Tibial artery (tissue), 4 donors: ENCODE measurements around the gene KLHL14.
"Not testable (repeated sequence)": the region's sequence is repeated elsewhere in the genome, so short reads cannot be mapped to it uniquely, and the experiment has no call there.

Experiments
- DNase-seq, 2 donors: peaks; one replicate each; pipeline ENCODE4 v3.0.0-alpha.2; 2019
- H3K27ac ChIP-seq, 2 donors: fragments of 200-600 bp; sonication (generic) in 1 of 2; 1 replicate in 1 of 2; 2 replicates in 1 of 2; pipeline ENCODE4 v1.5.1; 2018 to 2019; ENCODE audit warnings: mild to moderate bottlenecking in 1 of 2
- H3K27me3 ChIP-seq, 2 donors: fragments of 200-600 bp; sonication (generic) in 1 of 2; one replicate each; pipeline versions ENCODE4 v1.5.1 to v1.6.0; 2016 to 2019
- H3K36me3 ChIP-seq, 3 donors: fragments of 200-600 bp; sonication (generic) in 2 of 3; one replicate each; pipeline ENCODE4 v1.5.1; 2016 to 2019; ENCODE audit warnings: mild to moderate bottlenecking in 2 of 3
- H3K4me1 ChIP-seq, 4 donors: fragments of 200-600 bp; sonication (generic) in 2 of 4; 1 replicate in 3 of 4; 2 replicates in 1 of 4; pipeline ENCODE4 v1.5.1; 2016 to 2019
- H3K4me3 ChIP-seq, 2 donors: fragments of 200-600 bp; sonication (generic) in 1 of 2; 1 replicate in 1 of 2; 2 replicates in 1 of 2; pipeline ENCODE4 v1.5.1; 2018 to 2019; ENCODE audit warnings: mild to moderate bottlenecking in 2 of 2
- H3K9me3 ChIP-seq, 3 donors: fragments of 200-600 bp; sonication (generic) in 1 of 3; one replicate each; pipeline ENCODE4 v1.5.1; 2016 to 2019
- intact Hi-C: fragments of 100-400 bp; cut with DNase I; formaldehyde crosslinking; loops from one replicate; pipeline ENCODE4 v1.15.0; 2023; ENCODE audit warnings: low total_unique reads
- TF ChIP-seq, protein P1 (sequence below), 2 experiments: fragments of 200-600 bp in 1 of 2; fragments of 450-650 bp in 1 of 2; IDR thresholded peaks; one replicate each; pipeline ENCODE4 v1.5.1; 2017 to 2019; ENCODE audit warnings: antibody characterized with exemption in 2 of 2, mild to moderate bottlenecking in 1 of 2, moderate library complexity in 1 of 2

The KLHL14 gene

DNA sequence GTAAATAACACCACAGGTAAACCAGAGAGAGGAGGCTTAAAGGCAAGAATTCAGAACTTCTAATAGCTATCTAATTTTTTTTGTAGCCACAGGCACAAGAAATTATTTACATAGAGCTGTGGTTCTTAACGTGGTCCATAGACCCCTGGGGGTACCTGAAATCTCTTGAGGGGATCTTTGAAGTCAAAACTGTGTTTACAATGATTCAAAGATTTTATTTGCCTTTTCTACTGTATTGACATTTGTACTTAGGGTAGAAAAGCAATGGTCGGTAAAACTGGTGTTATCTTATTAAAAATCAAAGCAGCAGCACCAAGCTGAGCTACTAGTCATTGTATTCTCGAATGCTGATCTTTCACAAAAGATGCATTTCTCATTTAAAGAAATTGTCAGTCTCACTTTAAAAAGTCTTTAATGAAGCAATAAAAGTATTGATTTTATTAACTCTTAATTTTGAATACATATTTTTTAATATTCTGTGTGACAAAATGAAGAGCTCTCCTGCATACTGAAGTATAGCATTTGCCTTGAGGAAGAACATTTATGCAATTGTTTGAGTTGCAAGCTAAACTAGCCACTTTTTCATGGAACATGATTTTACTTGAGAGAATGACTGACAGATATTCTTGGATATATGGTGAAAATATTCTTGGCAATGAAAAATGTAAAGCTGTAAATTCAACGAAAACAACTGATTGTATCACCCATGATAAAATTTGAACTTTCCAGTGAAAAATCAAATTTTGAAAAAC lies 25.6 kb upstream of the KLHL14 start:
- peaks cover 0 to 4% (median 0%) of the 10 kb centered on the region in 3 donors for H3K9me3 ChIP-seq
- TF ChIP-seq, protein P1, sequence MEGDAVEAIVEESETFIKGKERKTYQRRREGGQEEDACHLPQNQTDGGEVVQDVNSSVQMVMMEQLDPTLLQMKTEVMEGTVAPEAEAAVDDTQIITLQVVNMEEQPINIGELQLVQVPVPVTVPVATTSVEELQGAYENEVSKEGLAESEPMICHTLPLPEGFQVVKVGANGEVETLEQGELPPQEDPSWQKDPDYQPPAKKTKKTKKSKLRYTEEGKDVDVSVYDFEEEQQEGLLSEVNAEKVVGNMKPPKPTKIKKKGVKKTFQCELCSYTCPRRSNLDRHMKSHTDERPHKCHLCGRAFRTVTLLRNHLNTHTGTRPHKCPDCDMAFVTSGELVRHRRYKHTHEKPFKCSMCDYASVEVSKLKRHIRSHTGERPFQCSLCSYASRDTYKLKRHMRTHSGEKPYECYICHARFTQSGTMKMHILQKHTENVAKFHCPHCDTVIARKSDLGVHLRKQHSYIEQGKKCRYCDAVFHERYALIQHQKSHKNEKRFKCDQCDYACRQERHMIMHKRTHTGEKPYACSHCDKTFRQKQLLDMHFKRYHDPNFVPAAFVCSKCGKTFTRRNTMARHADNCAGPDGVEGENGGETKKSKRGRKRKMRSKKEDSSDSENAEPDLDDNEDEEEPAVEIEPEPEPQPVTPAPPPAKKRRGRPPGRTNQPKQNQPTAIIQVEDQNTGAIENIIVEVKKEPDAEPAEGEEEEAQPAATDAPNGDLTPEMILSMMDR (IDR thresholded peaks at IDR 0.05): no peak
- H3K27me3 ChIP-seq: no peaks in the 10 kb centered on the region
- no peak for DNase-seq
- no peaks in the 10 kb centered on the region for H3K36me3 ChIP-seq
- intact Hi-C loops: no loop called here
- no peaks in the 10 kb centered on the region for H3K4me1 ChIP-seq
- H3K27ac ChIP-seq: no peak overlapping the region
- no peak overlapping the region for H3K4me3 ChIP-seq

DNA sequence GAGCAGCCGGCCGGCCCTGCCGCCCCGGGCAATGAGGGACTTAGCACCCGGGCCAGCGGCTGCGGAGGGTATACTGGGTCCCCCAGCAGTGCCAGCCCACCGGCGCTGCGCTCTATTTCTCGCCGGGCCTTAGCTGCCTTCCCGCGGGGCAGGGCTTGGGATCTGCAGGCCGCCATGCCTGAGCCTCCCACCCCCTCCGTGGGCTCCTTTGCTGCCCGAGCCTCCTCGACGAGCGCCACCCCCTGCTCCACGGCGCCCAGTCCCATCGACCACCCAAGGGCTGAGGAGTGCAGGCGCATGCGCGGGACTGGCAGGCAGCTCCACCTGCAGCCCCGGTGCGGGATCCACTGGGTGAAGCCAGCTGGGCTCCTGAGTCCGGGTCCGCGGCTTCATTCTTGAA lies 21.8 kb upstream of the KLHL14 start:
- H3K27ac ChIP-seq, H3K36me3 ChIP-seq, H3K4me1 ChIP-seq, intact Hi-C loops, H3K9me3 ChIP-seq, H3K27me3 ChIP-seq, DNase-seq, H3K4me3 ChIP-seq: not testable (repeated sequence)

DNA sequence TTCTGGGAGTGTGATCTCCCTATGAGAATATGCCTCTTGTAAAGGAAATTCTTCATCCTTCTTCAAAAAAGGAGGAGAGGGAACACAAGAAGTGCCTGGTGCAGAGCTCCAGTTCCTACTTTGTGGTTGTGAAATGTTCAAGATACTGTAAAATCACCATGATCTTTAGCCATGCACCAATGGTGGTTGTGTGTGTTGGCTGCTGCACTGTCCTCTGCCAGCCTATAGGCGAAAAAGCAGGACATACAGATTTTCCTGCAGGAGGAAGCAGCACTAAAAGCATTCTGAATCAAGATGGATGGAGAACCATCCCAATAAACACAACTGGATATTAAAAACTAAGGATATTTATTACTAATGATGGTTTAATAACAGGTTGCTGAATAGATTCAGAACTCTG lies 6.2 kb upstream of the KLHL14 start:
- Histone ChIP-seq H3K4me1 (no peaks in the 10 kb centered on the region), H3K27ac (no peak overlapping the region), H3K27me3 (no peaks in the 10 kb centered on the region), H3K4me3 (no peak overlapping the region), H3K36me3 (no peaks in the 10 kb centered on the region), H3K9me3 (no peaks in the 10 kb centered on the region)
- TF ChIP-seq, protein P1 (IDR thresholded peaks at IDR 0.05): no peak
- intact Hi-C loops: no loop called here
- no peak for DNase-seq

DNA sequence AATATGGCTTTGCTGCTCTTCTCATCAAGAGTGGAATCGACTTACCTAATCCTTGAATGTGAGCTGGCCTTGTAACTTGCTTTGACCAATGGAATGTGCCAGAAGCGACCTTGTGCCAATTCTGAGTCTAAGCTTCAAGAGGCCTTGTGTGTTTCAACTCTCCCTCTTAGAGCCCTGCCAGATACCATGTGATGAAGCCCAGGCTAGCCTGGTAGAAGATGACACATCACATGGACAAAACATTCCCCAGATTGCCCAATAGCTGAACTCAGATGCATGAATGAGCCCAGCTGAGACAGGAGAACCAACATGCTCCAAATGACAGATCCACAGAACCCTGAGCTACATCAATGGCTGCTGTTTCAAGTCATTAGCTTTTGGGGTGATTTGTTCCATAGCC lies 4.2 kb upstream of the KLHL14 start:
- no peaks in the 10 kb centered on the region for H3K9me3 ChIP-seq
- TF ChIP-seq, protein P1 (IDR thresholded peaks at IDR 0.05): no peak
- no peak overlapping the region for H3K27ac ChIP-seq
- no peak overlapping the region for H3K4me3 ChIP-seq
- peaks cover 0 to 9% (median 1%) of the 10 kb centered on the region in 4 donors for H3K4me1 ChIP-seq
- peaks cover 0 to 2% of the 10 kb centered on the region in 2 donors for H3K27me3 ChIP-seq
- intact Hi-C loops: no loop called here
- DNase-seq: no peak
- no peaks in the 10 kb centered on the region for H3K36me3 ChIP-seq

DNA sequence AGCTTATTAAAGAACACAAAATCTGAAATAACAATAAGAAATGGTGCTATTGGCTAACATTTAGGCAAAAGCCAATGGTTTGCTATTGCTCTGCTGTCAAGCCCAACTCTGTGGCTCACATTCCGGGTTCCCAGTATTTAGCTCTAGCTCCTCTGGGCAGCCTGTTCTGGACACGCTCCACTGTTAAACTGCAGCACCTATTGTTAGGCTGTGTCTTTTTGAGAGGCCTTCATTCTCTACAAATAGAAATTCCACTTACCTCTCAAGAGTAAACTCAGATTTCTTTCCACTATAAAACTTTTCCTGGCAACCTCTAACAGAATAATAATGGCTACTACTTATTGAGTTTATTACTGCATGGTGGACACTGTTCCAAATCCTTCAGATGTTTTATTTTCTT lies 3.7 kb upstream of the KLHL14 start:
- Histone ChIP-seq H3K9me3 (no peaks in the 10 kb centered on the region), H3K4me3 (no peak overlapping the region), H3K36me3 (no peaks in the 10 kb centered on the region), H3K4me1 (peaks cover 0 to 13% (median 5%) of the 10 kb centered on the region in 4 donors), H3K27me3 (peaks cover 0 to 7% of the 10 kb centered on the region in 2 donors), H3K27ac (no peak overlapping the region)
- TF ChIP-seq, protein P1 (IDR thresholded peaks at IDR 0.05): no peak
- intact Hi-C loops: no loop called here
- DNase-seq: no peak

DNA sequence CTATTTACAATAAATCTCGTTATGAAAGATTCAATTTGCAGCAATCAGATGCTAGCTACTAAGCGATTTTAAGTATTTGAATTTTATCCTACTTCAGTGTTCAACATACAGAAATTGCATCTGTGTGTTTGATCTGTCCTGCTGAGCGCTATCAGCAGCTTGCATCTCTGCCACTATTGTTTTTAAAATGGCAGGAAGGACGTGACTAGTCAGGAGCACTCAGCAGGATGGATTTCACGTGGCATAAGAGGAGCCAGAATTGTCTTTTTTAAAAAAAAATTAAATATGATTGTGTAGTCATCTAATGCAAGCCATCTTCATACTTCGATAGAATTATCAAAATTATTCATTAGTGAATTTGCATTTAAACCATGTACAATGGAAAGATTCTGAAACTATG lies 2.8 kb upstream of the KLHL14 start:
- Histone ChIP-seq H3K36me3 (no peaks in the 10 kb centered on the region), H3K9me3 (no peaks in the 10 kb centered on the region), H3K27me3 (peaks cover 0 to 16% of the 10 kb centered on the region in 2 donors), H3K27ac (no peak overlapping the region), H3K4me3 (no peak overlapping the region), H3K4me1 (peaks cover 0 to 22% (median 15%) of the 10 kb centered on the region in 4 donors)
- TF ChIP-seq, protein P1 (IDR thresholded peaks at IDR 0.05): no peak
- intact Hi-C loops: no loop called here
- DNase-seq: no peak
